GM23338 (cell line): ENCODE results near the gene LRIG1. TPM values are rescaled to one million over a fixed set of nuclear protein-coding genes. Genes with fewer than 3 reads are reported as not detected.

ENCODE experiments used
- ATAC-seq: fragments of 200-7000 bp; cut with Tn5 transposase; 3 replicates; pipeline ENCODE4 v1.9.1; 2020
- DNase-seq: peaks from one replicate; pipeline ENCODE4 v3.0.0-alpha.2; 2015; ENCODE audit warnings: low spot score
- H2AFZ ChIP-seq: fragments of 200-600 bp; sonication (generic); 2 replicates; pipeline ENCODE4 v1.8.0; 2016; ENCODE audit warnings: antibody characterized with exemption, mild to moderate bottlenecking, moderate library complexity
- H3F3A ChIP-seq: fragments of 200-600 bp; sonication (generic); replicated peaks from 2 replicates; pipeline ENCODE4 v1.8.0; 2017; ENCODE audit warnings: antibody characterized with exemption, mixed run types, low read depth
- H3K27ac ChIP-seq: fragments of 200-600 bp; sonication (generic); 2 replicates; pipeline ENCODE4 v1.6.1; 2016; ENCODE audit warnings: low read depth
- H3K27me3 ChIP-seq: fragments of 200-600 bp; sonication (generic); 2 replicates; pipeline ENCODE4 v1.8.0; 2016; ENCODE audit warnings: mild to moderate bottlenecking, mixed run types, moderate library complexity; ENCODE audit not compliant: insufficient read depth
- H3K36me3 ChIP-seq: fragments of 200-600 bp; sonication (generic); 2 replicates; pipeline ENCODE4 v1.8.0; 2016; ENCODE audit warnings: mild to moderate bottlenecking; ENCODE audit not compliant: insufficient read depth
- H3K4me1 ChIP-seq: fragments of 200-600 bp; sonication (generic); 2 replicates; pipeline ENCODE4 v1.8.0; 2016; ENCODE audit warnings: mild to moderate bottlenecking, moderate library complexity; ENCODE audit not compliant: insufficient read depth
- H3K4me2 ChIP-seq: fragments of 200-600 bp; sonication (generic); 2 replicates; pipeline ENCODE4 v1.7.1; 2017; ENCODE audit warnings: mixed run types
- H3K4me3 ChIP-seq: fragments of 200-600 bp; sonication (generic); 2 replicates; pipeline ENCODE4 v1.6.1; 2016; ENCODE audit warnings: mixed run types
- H3K79me2 ChIP-seq: fragments of 200-600 bp; sonication (generic); replicated peaks from 2 replicates; pipeline ENCODE4 v1.8.0; 2017; ENCODE audit warnings: mild to moderate bottlenecking; ENCODE audit not compliant: insufficient read depth
- H3K9me2 ChIP-seq: fragments of 200-600 bp; sonication (generic); 2 replicates; pipeline ENCODE4 v1.8.0; 2017; ENCODE audit not compliant: insufficient read depth
- H4K20me1 ChIP-seq: fragments of 200-600 bp; sonication (generic); replicated peaks from 2 replicates; pipeline ENCODE4 v1.8.0; 2017; ENCODE audit warnings: mild to moderate bottlenecking; ENCODE audit not compliant: insufficient read depth
- H3K27ac Mint-ChIP-seq: 2 replicates; pipeline ENCODE4 v1.8.0; 2020; ENCODE audit warnings: inconsistent platforms, mild to moderate bottlenecking, moderate library complexity, mixed read lengths
- H3K27me3 Mint-ChIP-seq: 3 replicates; pipeline ENCODE4 v1.8.0; 2022; ENCODE audit warnings: low read depth, mild to moderate bottlenecking, moderate library complexity, mixed read lengths, inconsistent platforms; ENCODE audit not compliant: insufficient read depth, poor library complexity
- H3K36me3 Mint-ChIP-seq: 3 replicates; pipeline ENCODE4 v1.8.0; 2021; ENCODE audit warnings: low read depth, mild to moderate bottlenecking, inconsistent platforms, moderate library complexity, mixed read lengths
- H3K4me1 Mint-ChIP-seq: 3 replicates; pipeline ENCODE4 v1.8.0; 2020; ENCODE audit warnings: mild to moderate bottlenecking, inconsistent platforms, mixed read lengths
- H3K4me3 Mint-ChIP-seq: 3 replicates; pipeline ENCODE4 v1.8.0; 2021; ENCODE audit warnings: moderate library complexity, mild to moderate bottlenecking, inconsistent platforms, mixed read lengths
- H3K9me3 Mint-ChIP-seq: 3 replicates; pipeline ENCODE4 v1.8.0; 2020; ENCODE audit warnings: moderate library complexity, mild to moderate bottlenecking, inconsistent platforms, mixed read lengths
- CREB1 ChIP-seq: fragments of 250-450 bp; sonication (Bioruptor Pico); IDR thresholded peaks from 2 replicates; pipeline ENCODE4 v1.5.0; 2020; ENCODE audit warnings: low read depth, mild to moderate bottlenecking, moderate library complexity
- EZH2phosphoT487 ChIP-seq: fragments of 200-600 bp; sonication (generic); IDR thresholded peaks from one replicate; pipeline ENCODE4 v1.8.1; 2018; ENCODE audit warnings: antibody characterized with exemption; ENCODE audit not compliant: unreplicated experiment
- JUNB ChIP-seq: IDR thresholded peaks from one replicate; pipeline ENCODE4 v1.6.1; 2016; ENCODE audit warnings: antibody characterized with exemption; ENCODE audit not compliant: unreplicated experiment
- NANOG ChIP-seq: IDR thresholded peaks from 2 replicates; pipeline ENCODE4 v1.6.1; 2016; ENCODE audit warnings: antibody characterized with exemption, borderline replicate concordance
- POLR2AphosphoS5 ChIP-seq: IDR thresholded peaks from 2 replicates; pipeline ENCODE4 v1.6.1; 2016; ENCODE audit warnings: antibody characterized with exemption, low read depth
- STAT1 ChIP-seq: IDR thresholded peaks from one replicate; pipeline ENCODE4 v1.6.1; 2016; ENCODE audit warnings: antibody characterized with exemption; ENCODE audit not compliant: unreplicated experiment
- ZNF114 ChIP-seq: fragments of 250-450 bp; sonication (Bioruptor Pico); IDR thresholded peaks from 2 replicates; pipeline ENCODE4 v1.5.0; 2020; ENCODE audit warnings: mild to moderate bottlenecking, moderate library complexity
- ZNF331 ChIP-seq: fragments of 250-450 bp; sonication (Bioruptor Pico); IDR thresholded peaks from 2 replicates; pipeline ENCODE4 v1.5.0; 2020; ENCODE audit warnings: low read depth, mild to moderate bottlenecking, moderate library complexity
- polyA plus RNA-seq: library from polyadenylated mRNA; unstranded; fragments of >200 nt; fragmentation: Nextera tagmentation; extraction: Ambion mirVana; gene quantifications from 2 replicates; pipeline ENCODE4 v1.2.1, GENCODE V29; 2016
- total RNA-seq: library from RNA; depleted of rRNA; stranded (reverse); fragments of >200 nt; shearing (Covaris generic); gene quantifications from 2 replicates; pipeline ENCODE4 v1.2.3, GENCODE V29; 2014
- TF ChIP-seq, protein P1 (sequence below), 2 experiments: fragments of 200-600 bp in 1 of 2; sonication (generic) in 1 of 2; conservative IDR thresholded peaks; 2 replicates each; pipeline versions ENCODE4 v1.5.1 to v1.6.1; 2016 to 2017; ENCODE audit warnings: antibody characterized with exemption in 2 of 2, low read depth in 2 of 2, mild to moderate bottlenecking in 2 of 2, moderate library complexity in 1 of 2
- TF ChIP-seq, protein P2 (sequence below): fragments of 250-450 bp; sonication (Bioruptor Pico); IDR thresholded peaks from 2 replicates; pipeline ENCODE4 v1.5.0; 2020; ENCODE audit warnings: mild to moderate bottlenecking, moderate library complexity
- TF ChIP-seq, protein P3 (sequence below): IDR thresholded peaks from one replicate; pipeline ENCODE4 v1.6.1; 2018; ENCODE audit warnings: antibody characterized with exemption; ENCODE audit not compliant: unreplicated experiment

LRIG1 gene
- total and polyA plus RNA-seq, 2 experiments from 2014 or later = 40.0 to 134 TPM

- peak; percentile 68 for ATAC-seq
- no peaks in the 10 kb centered on the region for H3F3A ChIP-seq
- Mint-ChIP-seq H3K4me3 (no peak overlapping the region), H3K36me3 (no peaks in the 10 kb centered on the region), H3K9me3 (no peaks in the 10 kb centered on the region; the same call in 1 of the 3 replicates), H3K27me3 (peaks cover 7% of the 10 kb centered on the region), H3K27ac (no peak overlapping the region), H3K4me1 (peaks cover 11% of the 10 kb centered on the region)
- H3K79me2 ChIP-seq = no peaks in the 10 kb centered on the region
- no peak for DNase-seq
- H3K9me2 ChIP-seq = no peaks in the 10 kb centered on the region
- H2AFZ ChIP-seq = no peak overlapping the region
- no peak overlapping the region for H3K4me2 ChIP-seq
- no peaks in the 10 kb centered on the region for H4K20me1 ChIP-seq
- no peak overlapping the region for H3K27ac ChIP-seq
- H3K4me3 ChIP-seq = no peak overlapping the region
- TF ChIP-seq ZNF331 (CRISPR knock-in tag) (no peak), NANOG (no peak), STAT1 (no peak), EZH2phosphoT487 (no peak)
- no peaks in the 10 kb centered on the region for H3K36me3 ChIP-seq
- H3K27me3 ChIP-seq = no peaks in the 10 kb centered on the region
- peaks cover 12% of the 10 kb centered on the region for H3K4me1 ChIP-seq
Measured at GRCh38 chr3:66518644-66519043, 17.8 kb upstream of the LRIG1 start.

DNA sequence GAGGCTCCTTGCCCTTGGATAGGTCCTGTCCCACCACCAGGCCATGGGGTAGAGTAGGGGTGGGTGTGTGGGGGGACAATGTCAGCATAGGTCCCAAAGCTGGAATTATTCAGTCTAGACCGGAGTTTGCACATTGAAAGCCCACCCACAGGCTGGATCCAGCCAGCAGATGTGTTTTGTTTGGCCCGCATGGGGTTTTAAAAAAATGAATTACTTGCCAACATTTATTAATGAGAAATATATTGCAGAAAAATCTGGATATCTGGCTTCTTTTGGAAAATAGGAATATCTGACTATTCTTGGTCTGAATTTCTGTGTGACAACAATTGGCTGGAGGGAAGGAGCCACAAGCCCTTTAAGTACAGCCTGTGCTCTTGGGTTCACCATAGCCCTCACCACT lies 17.3 kb upstream of the LRIG1 start:
- Histone ChIP-seq H3K27me3 (no peaks in the 10 kb centered on the region), H3K27ac (no peak overlapping the region), H3K9me2 (no peaks in the 10 kb centered on the region), H4K20me1 (no peaks in the 10 kb centered on the region), H3K4me1 (peaks cover 12% of the 10 kb centered on the region), H3F3A (no peaks in the 10 kb centered on the region), H3K4me2 (no peak overlapping the region), H3K36me3 (no peaks in the 10 kb centered on the region), H2AFZ (no peak overlapping the region), H3K4me3 (no peak overlapping the region), H3K79me2 (no peaks in the 10 kb centered on the region)
- Mint-ChIP-seq H3K27ac (no peak overlapping the region), H3K36me3 (no peaks in the 10 kb centered on the region), H3K27me3 (peaks cover 7% of the 10 kb centered on the region), H3K4me3 (no peak overlapping the region), H3K9me3 (no peaks in the 10 kb centered on the region; the same call in 1 of the 3 replicates), H3K4me1 (peaks cover 11% of the 10 kb centered on the region)
- ATAC-seq (no peak), DNase-seq (no peak)
- TF ChIP-seq, protein P1, sequence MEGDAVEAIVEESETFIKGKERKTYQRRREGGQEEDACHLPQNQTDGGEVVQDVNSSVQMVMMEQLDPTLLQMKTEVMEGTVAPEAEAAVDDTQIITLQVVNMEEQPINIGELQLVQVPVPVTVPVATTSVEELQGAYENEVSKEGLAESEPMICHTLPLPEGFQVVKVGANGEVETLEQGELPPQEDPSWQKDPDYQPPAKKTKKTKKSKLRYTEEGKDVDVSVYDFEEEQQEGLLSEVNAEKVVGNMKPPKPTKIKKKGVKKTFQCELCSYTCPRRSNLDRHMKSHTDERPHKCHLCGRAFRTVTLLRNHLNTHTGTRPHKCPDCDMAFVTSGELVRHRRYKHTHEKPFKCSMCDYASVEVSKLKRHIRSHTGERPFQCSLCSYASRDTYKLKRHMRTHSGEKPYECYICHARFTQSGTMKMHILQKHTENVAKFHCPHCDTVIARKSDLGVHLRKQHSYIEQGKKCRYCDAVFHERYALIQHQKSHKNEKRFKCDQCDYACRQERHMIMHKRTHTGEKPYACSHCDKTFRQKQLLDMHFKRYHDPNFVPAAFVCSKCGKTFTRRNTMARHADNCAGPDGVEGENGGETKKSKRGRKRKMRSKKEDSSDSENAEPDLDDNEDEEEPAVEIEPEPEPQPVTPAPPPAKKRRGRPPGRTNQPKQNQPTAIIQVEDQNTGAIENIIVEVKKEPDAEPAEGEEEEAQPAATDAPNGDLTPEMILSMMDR (conservative IDR thresholded peaks at IDR 0.05; ENCODE audit: low read depth in 2 of 2) = no peak
- TF ChIP-seq, protein P2, sequence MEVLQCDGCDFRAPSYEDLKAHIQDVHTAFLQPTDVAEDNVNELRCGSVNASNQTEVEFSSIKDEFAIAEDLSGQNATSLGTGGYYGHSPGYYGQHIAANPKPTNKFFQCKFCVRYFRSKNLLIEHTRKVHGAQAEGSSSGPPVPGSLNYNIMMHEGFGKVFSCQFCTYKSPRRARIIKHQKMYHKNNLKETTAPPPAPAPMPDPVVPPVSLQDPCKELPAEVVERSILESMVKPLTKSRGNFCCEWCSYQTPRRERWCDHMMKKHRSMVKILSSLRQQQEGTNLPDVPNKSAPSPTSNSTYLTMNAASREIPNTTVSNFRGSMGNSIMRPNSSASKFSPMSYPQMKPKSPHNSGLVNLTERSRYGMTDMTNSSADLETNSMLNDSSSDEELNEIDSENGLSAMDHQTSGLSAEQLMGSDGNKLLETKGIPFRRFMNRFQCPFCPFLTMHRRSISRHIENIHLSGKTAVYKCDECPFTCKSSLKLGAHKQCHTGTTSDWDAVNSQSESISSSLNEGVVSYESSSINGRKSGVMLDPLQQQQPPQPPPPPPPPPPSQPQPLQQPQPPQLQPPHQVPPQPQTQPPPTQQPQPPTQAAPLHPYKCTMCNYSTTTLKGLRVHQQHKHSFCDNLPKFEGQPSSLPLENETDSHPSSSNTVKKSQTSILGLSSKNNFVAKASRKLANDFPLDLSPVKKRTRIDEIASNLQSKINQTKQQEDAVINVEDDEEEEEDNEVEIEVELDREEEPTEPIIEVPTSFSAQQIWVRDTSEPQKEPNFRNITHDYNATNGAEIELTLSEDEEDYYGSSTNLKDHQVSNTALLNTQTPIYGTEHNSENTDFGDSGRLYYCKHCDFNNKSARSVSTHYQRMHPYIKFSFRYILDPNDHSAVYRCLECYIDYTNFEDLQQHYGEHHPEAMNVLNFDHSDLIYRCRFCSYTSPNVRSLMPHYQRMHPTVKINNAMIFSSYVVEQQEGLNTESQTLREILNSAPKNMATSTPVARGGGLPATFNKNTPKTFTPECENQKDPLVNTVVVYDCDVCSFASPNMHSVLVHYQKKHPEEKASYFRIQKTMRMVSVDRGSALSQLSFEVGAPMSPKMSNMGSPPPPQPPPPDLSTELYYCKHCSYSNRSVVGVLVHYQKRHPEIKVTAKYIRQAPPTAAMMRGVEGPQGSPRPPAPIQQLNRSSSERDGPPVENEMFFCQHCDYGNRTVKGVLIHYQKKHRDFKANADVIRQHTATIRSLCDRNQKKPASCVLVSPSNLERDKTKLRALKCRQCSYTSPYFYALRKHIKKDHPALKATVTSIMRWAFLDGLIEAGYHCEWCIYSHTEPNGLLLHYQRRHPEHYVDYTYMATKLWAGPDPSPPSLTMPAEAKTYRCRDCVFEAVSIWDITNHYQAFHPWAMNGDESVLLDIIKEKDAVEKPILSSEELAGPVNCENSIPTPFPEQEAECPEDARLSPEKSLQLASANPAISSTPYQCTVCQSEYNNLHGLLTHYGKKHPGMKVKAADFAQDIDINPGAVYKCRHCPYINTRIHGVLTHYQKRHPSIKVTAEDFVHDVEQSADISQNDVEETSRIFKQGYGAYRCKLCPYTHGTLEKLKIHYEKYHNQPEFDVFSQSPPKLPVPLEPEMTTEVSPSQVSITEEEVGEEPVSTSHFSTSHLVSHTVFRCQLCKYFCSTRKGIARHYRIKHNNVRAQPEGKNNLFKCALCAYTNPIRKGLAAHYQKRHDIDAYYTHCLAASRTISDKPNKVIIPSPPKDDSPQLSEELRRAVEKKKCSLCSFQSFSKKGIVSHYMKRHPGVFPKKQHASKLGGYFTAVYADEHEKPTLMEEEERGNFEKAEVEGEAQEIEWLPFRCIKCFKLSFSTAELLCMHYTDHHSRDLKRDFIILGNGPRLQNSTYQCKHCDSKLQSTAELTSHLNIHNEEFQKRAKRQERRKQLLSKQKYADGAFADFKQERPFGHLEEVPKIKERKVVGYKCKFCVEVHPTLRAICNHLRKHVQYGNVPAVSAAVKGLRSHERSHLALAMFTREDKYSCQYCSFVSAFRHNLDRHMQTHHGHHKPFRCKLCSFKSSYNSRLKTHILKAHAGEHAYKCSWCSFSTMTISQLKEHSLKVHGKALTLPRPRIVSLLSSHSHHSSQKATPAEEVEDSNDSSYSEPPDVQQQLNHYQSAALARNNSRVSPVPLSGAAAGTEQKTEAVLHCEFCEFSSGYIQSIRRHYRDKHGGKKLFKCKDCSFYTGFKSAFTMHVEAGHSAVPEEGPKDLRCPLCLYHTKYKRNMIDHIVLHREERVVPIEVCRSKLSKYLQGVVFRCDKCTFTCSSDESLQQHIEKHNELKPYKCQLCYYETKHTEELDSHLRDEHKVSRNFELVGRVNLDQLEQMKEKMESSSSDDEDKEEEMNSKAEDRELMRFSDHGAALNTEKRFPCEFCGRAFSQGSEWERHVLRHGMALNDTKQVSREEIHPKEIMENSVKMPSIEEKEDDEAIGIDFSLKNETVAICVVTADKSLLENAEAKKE = no peak
- TF ChIP-seq POLR2AphosphoS5 (no peak), ZNF331 (CRISPR knock-in tag) (no peak), CREB1 (CRISPR knock-in tag) (no peak), ZNF114 (CRISPR knock-in tag) (no peak), JUNB (no peak)
- TF ChIP-seq, protein P3, sequence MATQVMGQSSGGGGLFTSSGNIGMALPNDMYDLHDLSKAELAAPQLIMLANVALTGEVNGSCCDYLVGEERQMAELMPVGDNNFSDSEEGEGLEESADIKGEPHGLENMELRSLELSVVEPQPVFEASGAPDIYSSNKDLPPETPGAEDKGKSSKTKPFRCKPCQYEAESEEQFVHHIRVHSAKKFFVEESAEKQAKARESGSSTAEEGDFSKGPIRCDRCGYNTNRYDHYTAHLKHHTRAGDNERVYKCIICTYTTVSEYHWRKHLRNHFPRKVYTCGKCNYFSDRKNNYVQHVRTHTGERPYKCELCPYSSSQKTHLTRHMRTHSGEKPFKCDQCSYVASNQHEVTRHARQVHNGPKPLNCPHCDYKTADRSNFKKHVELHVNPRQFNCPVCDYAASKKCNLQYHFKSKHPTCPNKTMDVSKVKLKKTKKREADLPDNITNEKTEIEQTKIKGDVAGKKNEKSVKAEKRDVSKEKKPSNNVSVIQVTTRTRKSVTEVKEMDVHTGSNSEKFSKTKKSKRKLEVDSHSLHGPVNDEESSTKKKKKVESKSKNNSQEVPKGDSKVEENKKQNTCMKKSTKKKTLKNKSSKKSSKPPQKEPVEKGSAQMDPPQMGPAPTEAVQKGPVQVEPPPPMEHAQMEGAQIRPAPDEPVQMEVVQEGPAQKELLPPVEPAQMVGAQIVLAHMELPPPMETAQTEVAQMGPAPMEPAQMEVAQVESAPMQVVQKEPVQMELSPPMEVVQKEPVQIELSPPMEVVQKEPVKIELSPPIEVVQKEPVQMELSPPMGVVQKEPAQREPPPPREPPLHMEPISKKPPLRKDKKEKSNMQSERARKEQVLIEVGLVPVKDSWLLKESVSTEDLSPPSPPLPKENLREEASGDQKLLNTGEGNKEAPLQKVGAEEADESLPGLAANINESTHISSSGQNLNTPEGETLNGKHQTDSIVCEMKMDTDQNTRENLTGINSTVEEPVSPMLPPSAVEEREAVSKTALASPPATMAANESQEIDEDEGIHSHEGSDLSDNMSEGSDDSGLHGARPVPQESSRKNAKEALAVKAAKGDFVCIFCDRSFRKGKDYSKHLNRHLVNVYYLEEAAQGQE = no peak
